GM12892 (cell line): Measurements from ENCODE around the gene WIPF2.
A peak's percentile ranks its signal among the peaks of the same experiment; 100 is the strongest.
"Not testable (repeated sequence)": the region's sequence is repeated elsewhere in the genome, so short reads cannot be mapped to it uniquely, and the experiment has no call there.

Experiments used
- DNase-seq: peaks from one replicate; pipeline ENCODE4 v3.0.0; 2011; ENCODE audit not compliant: insufficient read length
- FAIRE-seq: peaks from 2 replicates; lab custom pipeline; 2011; peaks lifted over from hg19 to GRCh38; lab: Jason Lieb, UNC
- POLR2A ChIP-seq: IDR thresholded peaks from 2 replicates; pipeline ENCODE4 v1.6.1; 2011; ENCODE audit warnings: low read depth, low read length, control low read depth
- POLR2AphosphoS5 ChIP-seq: IDR thresholded peaks from 2 replicates; pipeline ENCODE4 v1.6.1; 2011; ENCODE audit warnings: low read depth, low read length, control low read depth
- TAF1 ChIP-seq: IDR thresholded peaks from 2 replicates; pipeline ENCODE4 v1.6.1; 2011; ENCODE audit warnings: low read depth, mild to moderate bottlenecking, control low read depth, low read length, borderline replicate concordance

Gene WIPF2

GRCh38 chr17:40198576-40198975 is 20.5 kb upstream of the WIPF2 start:
- TF ChIP-seq POLR2A = no peak
- TF ChIP-seq POLR2AphosphoS5 = no peak
- TF ChIP-seq TAF1 = no peak
- no peak for FAIRE-seq

GRCh38 chr17:40203131-40203530 is 16.0 kb upstream of the WIPF2 start:
- no peak for TF ChIP-seq TAF1
- no peak for TF ChIP-seq POLR2AphosphoS5
- TF ChIP-seq POLR2A = no peak
- DNase-seq = no peak
- no peak for FAIRE-seq

More at GRCh38 chr17:40198576-40198975, 20.5 kb upstream of the WIPF2 start:
- no peak for DNase-seq

- DNase-seq, FAIRE-seq: not testable (repeated sequence)
Measured at GRCh38 chr17:40206193-40206592, 12.9 kb upstream of the WIPF2 start.

- no peak for TF ChIP-seq POLR2A
- DNase-seq = no peak
- no peak for FAIRE-seq
Measured at GRCh38 chr17:40209404-40210093, 9.6 kb upstream of the WIPF2 start.

- FAIRE-seq, DNase-seq: not testable (repeated sequence)
Measured at GRCh38 chr17:40213914-40214313, 5.2 kb upstream of the WIPF2 start.

- no peak for TF ChIP-seq POLR2A
- TF ChIP-seq TAF1 = no peak
- no peak for TF ChIP-seq POLR2AphosphoS5
Measured at GRCh38 chr17:40218006-40218739, 931 bp upstream of the WIPF2 start.

GRCh38 chr17:40219594-40220338 is 662 bp downstream of the WIPF2 start:
- peak; percentile 83 for FAIRE-seq
- TF ChIP-seq POLR2AphosphoS5 (no peak), POLR2A (no peak), TAF1 (no peak)
- peak; percentile 39 for DNase-seq

More at GRCh38 chr17:40218006-40218739, 931 bp upstream of the WIPF2 start:
- FAIRE-seq = no peak
- no peak for DNase-seq

- no peak for TF ChIP-seq POLR2A
- no peak for TF ChIP-seq TAF1
- no peak for TF ChIP-seq POLR2AphosphoS5
- DNase-seq (no peak), FAIRE-seq (no peak)
Measured at GRCh38 chr17:40224718-40225550, 5.8 kb downstream of the WIPF2 start.

- not testable (repeated sequence) for DNase-seq, FAIRE-seq
Measured at GRCh38 chr17:40229146-40229545, 10.0 kb downstream of the WIPF2 start.

GRCh38 chr17:40230670-40231069 is 11.6 kb downstream of the WIPF2 start:
- DNase-seq = no peak
- no peak for TF ChIP-seq TAF1
- TF ChIP-seq POLR2A = no peak
- no peak for TF ChIP-seq POLR2AphosphoS5
- FAIRE-seq = no peak

- FAIRE-seq, DNase-seq: not testable (repeated sequence)
Measured at GRCh38 chr17:40231928-40232327, 12.8 kb downstream of the WIPF2 start.

- DNase-seq (no peak), FAIRE-seq (no peak)
- TF ChIP-seq TAF1 (no peak), POLR2A (no peak), POLR2AphosphoS5 (no peak)
Measured at GRCh38 chr17:40241252-40241834, 22.2 kb downstream of the WIPF2 start.
